HCT116 (cell line): ENCODE measurements around the gene ABLIM1. TPM values are rescaled to one million over a fixed set of nuclear protein-coding genes. Genes with fewer than 3 reads are reported as not detected.

Experiments used
- ATAC-seq: fragments of 200-7000 bp; cut with Tn5 transposase; 2 replicates; pipeline ENCODE4 v1.9.1; 2020; ENCODE audit warnings: mild to moderate bottlenecking, moderate library complexity
- BruUV-seq: library from RNA; stranded (reverse); fragments of 400-500 nt; replicated peaks from 2 replicates; lab custom pipeline; 2021; lab: Mats Ljungman, UMichigan
- CTCF ChIA-PET: fragments of 300-600 bp; sonication (Branson Sonifier 250); formaldehyde crosslinking; loops from one replicate; lab custom pipeline; 2021; ENCODE audit warnings: antibody characterized with exemption; lab: Charles Lee
- POLR2A ChIA-PET: fragments of 300-600, 350-600 bp; sonication (Branson Sonifier 250); formaldehyde crosslinking; loops from one replicate; lab custom pipeline; 2021; ENCODE audit warnings: antibody characterized with exemption; lab: Charles Lee
- RAD21 ChIA-PET, 2 experiments: fragments of 300-600 bp; sonication (Branson Sonifier 250); formaldehyde crosslinking; loops; one replicate each; lab custom pipeline; 2023; ENCODE audit warnings: low total read pairs in 2 of 2; ENCODE audit not compliant: uncharacterized antibody in 2 of 2, unreplicated experiment in 2 of 2, low non-redundant PET in 1 of 2; lab: Charles Lee
- DNase-seq: peaks from one replicate; pipeline ENCODE4 v3.0.0-alpha.2; 2010; ENCODE audit warnings: low read depth, low spot score
- H2AFZ ChIP-seq: fragments of 200-600 bp; shearing (Covaris generic), sonication (generic); 2 replicates; pipeline ENCODE4 v1.6.1; 2017; ENCODE audit warnings: low read depth, mixed run types, mixed read lengths, antibody characterized with exemption, low read length; ENCODE audit not compliant: poor library complexity, severe bottlenecking
- H3K27ac ChIP-seq: 2 replicates; pipeline ENCODE4 v1.5.1; 2012; ENCODE audit warnings: low read depth, low read length
- H3K27me3 ChIP-seq: fragments of 200-600 bp; sonication (generic); 2 replicates; pipeline ENCODE4 v1.6.1; 2016; ENCODE audit warnings: mixed run types, low read length, mixed read lengths; ENCODE audit not compliant: insufficient read depth
- H3K36me3 ChIP-seq, 2 experiments: fragments of 200-500 bp in 1 of 2; fragments of 200-600 bp in 1 of 2; sonication (Bioruptor generic) in 1 of 2; sonication (generic) in 1 of 2; 2 replicates each; pipeline versions ENCODE4 v1.5.1 to v1.6.1; 2014 to 2016; ENCODE audit warnings: low read length in 2 of 2, inconsistent platforms in 1 of 2, mixed read lengths in 1 of 2, mixed run types in 1 of 2; ENCODE audit not compliant: insufficient read depth in 2 of 2, control insufficient read depth in 1 of 2
- H3K4me1 ChIP-seq, 2 experiments: fragments of 200-600 bp in 1 of 2; sonication (generic) in 1 of 2; 2 replicates each; pipeline versions ENCODE4 v1.5.1 to v1.6.1; 2012 to 2017; ENCODE audit warnings: low read length in 2 of 2, inconsistent platforms in 1 of 2, mild to moderate bottlenecking in 1 of 2, mixed read lengths in 1 of 2, mixed run types in 1 of 2, moderate library complexity in 1 of 2; ENCODE audit not compliant: insufficient read depth in 2 of 2, control insufficient read depth in 1 of 2
- H3K4me2 ChIP-seq: fragments of 200-600 bp; sonication (generic); 2 replicates; pipeline ENCODE4 v1.6.1; 2017; ENCODE audit warnings: mixed run types, low read length, mixed read lengths
- H3K4me3 ChIP-seq, 2 experiments: fragments of 200-600 bp in 1 of 2; sonication (generic) in 1 of 2; replicated peaks in 1 of 2; 2 replicates each; pipeline ENCODE4 v1.5.1; 2011 to 2016; ENCODE audit warnings: low read length in 2 of 2, control low read depth in 1 of 2, low read depth in 1 of 2, mild to moderate bottlenecking in 1 of 2, mixed read lengths in 1 of 2, mixed run types in 1 of 2
- H3K79me2 ChIP-seq: fragments of 200-600 bp; sonication (generic); 2 replicates; pipeline ENCODE4 v1.6.1; 2017; ENCODE audit warnings: mild to moderate bottlenecking, mixed run types, low read length, moderate library complexity, mixed read lengths; ENCODE audit not compliant: insufficient read depth
- H3K9ac ChIP-seq: fragments of 200-600 bp; sonication (generic); 2 replicates; pipeline ENCODE4 v1.6.1; 2016; ENCODE audit warnings: low read length, mixed read lengths
- H3K9me2 ChIP-seq: fragments of 200-600 bp; sonication (generic), shearing (Covaris generic); 2 replicates; pipeline ENCODE4 v1.6.1; 2017; ENCODE audit warnings: mixed run types, mild to moderate bottlenecking, moderate library complexity; ENCODE audit not compliant: insufficient read depth
- H3K9me3 ChIP-seq, 2 experiments: fragments of 200-500 bp in 1 of 2; fragments of 200-600 bp in 1 of 2; sonication (Bioruptor generic) in 1 of 2; sonication (generic) in 1 of 2; 2 replicates each; pipeline ENCODE4 v1.6.1; 2014 to 2017; ENCODE audit warnings: low read length in 2 of 2, mixed read lengths in 2 of 2, inconsistent platforms in 1 of 2, low read depth in 1 of 2, mild to moderate bottlenecking in 1 of 2, mixed run types in 1 of 2, moderate library complexity in 1 of 2; ENCODE audit not compliant: control insufficient read depth in 1 of 2, insufficient read depth in 1 of 2
- H4K20me1 ChIP-seq: fragments of 200-600 bp; sonication (generic), shearing (Covaris generic); 2 replicates; pipeline ENCODE4 v1.6.1; 2017; ENCODE audit warnings: mixed run types, mild to moderate bottlenecking, moderate library complexity; ENCODE audit not compliant: insufficient read depth
- CEBPB ChIP-seq: IDR thresholded peaks from 2 replicates; pipeline ENCODE4 v1.6.1; 2012; ENCODE audit warnings: low read depth
- EZH2 ChIP-seq: fragments of 200-600 bp; sonication (generic); IDR thresholded peaks from 2 replicates; pipeline ENCODE4 v1.6.1; 2017; ENCODE audit warnings: antibody characterized with exemption, mixed run types
- EZH2phosphoT487 ChIP-seq: fragments of 200-600 bp; IDR thresholded peaks from 2 replicates; pipeline ENCODE4 v1.6.1; 2018; ENCODE audit warnings: antibody characterized with exemption, borderline replicate concordance
- FOSL1 ChIP-seq: IDR thresholded peaks from 2 replicates; pipeline ENCODE4 v1.6.1; 2012; ENCODE audit warnings: low read depth
- MAX ChIP-seq: IDR thresholded peaks from 2 replicates; pipeline ENCODE4 v1.6.1; 2012
- POLR2A ChIP-seq: IDR thresholded peaks from 2 replicates; pipeline ENCODE4 v1.7.0; 2011; ENCODE audit warnings: borderline replicate concordance; ENCODE audit not compliant: insufficient read depth, insufficient read length; ENCODE audit errors: extremely low read depth
- SIN3A ChIP-seq: IDR thresholded peaks from 2 replicates; pipeline ENCODE4 v1.6.1; 2012; ENCODE audit warnings: low read depth
- SP1 ChIP-seq: IDR thresholded peaks from 2 replicates; pipeline ENCODE4 v1.6.1; 2012; ENCODE audit warnings: low read depth
- SRF ChIP-seq: IDR thresholded peaks from 2 replicates; pipeline ENCODE4 v1.6.1; 2012; ENCODE audit warnings: low read depth
- TCF7L2 ChIP-seq: IDR thresholded peaks from 2 replicates; pipeline ENCODE4 v1.7.0; 2011; ENCODE audit warnings: borderline replicate concordance, inconsistent platforms; ENCODE audit not compliant: insufficient read depth, insufficient read length; ENCODE audit errors: extremely low read depth
- YY1 ChIP-seq: IDR thresholded peaks from 2 replicates; pipeline ENCODE4 v1.6.1; 2011; ENCODE audit warnings: low read length, low read depth, moderate library complexity, mild to moderate bottlenecking; ENCODE audit not compliant: insufficient replicate concordance; ENCODE audit errors: extremely low read depth
- ZFX ChIP-seq: fragments of 450-650 bp; IDR thresholded peaks from 2 replicates; pipeline ENCODE4 v1.6.1; 2017
- ZNF274 ChIP-seq: fragments of 200-500 bp; sonication (Bioruptor generic); IDR thresholded peaks from 2 replicates; pipeline ENCODE4 v1.6.1; 2014; ENCODE audit warnings: mild to moderate bottlenecking, low read depth, low read length, inconsistent platforms
- intact Hi-C: fragments of 100-400 bp; cut with micrococcal nuclease; formaldehyde crosslinking; loops from 2 replicates; pipeline ENCODE4 v1.10.0; 2022
- total RNA-seq: library from RNA; stranded (reverse); gene quantifications from one replicate; pipeline ENCODE4 v1.2.1, GENCODE V29; 2021; ENCODE audit not compliant: unreplicated experiment
- TF ChIP-seq, protein P1 (sequence below), 3 experiments: fragments of 200-600 bp in 1 of 3; sonication (generic) in 1 of 3; IDR thresholded peaks in 2 of 3; conservative IDR thresholded peaks in 1 of 3; 2 replicates each; pipeline ENCODE4 v1.5.1; 2012 to 2017; ENCODE audit warnings: low read depth in 2 of 3, low read length in 2 of 3, antibody characterized with exemption in 1 of 3, borderline replicate concordance in 1 of 3, control low read depth in 1 of 3, mild to moderate bottlenecking in 1 of 3, mixed read lengths in 1 of 3, mixed run types in 1 of 3, moderate library complexity in 1 of 3; ENCODE audit not compliant: insufficient read depth in 1 of 3
- TF ChIP-seq, protein P2 (sequence below): IDR thresholded peaks from 2 replicates; pipeline ENCODE4 v1.6.1; 2012; ENCODE audit warnings: low read depth
- TF ChIP-seq, protein P3 (sequence below): IDR thresholded peaks from 2 replicates; pipeline ENCODE4 v1.6.1; 2012

Gene ABLIM1
- total RNA-seq, 1 experiment from 2014 or later: 96.2 TPM

GRCh38 chr10:114687459-114687858 is 29.4 kb upstream of the ABLIM1 start:
- Histone ChIP-seq H3K4me1 (peaks cover 31 to 34% of the 10 kb centered on the region in 2 experiments), H3K9me2 (no peaks in the 10 kb centered on the region), H3K79me2 (no peaks in the 10 kb centered on the region), H3K27ac (no peak overlapping the region), H3K9ac (no peak overlapping the region), H3K9me3 (no peaks in the 10 kb centered on the region), H4K20me1 (no peaks in the 10 kb centered on the region), H3K36me3 (no peaks in the 10 kb centered on the region), H3K4me2 (no peak overlapping the region)
- ATAC-seq: no peak
- intact Hi-C loops: no loop called here
- POLR2A ChIA-PET: no interaction called here
- CTCF ChIA-PET: no interaction called here
- RAD21 ChIA-PET: no interaction called here
- TF ChIP-seq SRF: no peak
- no peak for TF ChIP-seq SIN3A
- no peak for TF ChIP-seq SP1
- TF ChIP-seq, protein P1, sequence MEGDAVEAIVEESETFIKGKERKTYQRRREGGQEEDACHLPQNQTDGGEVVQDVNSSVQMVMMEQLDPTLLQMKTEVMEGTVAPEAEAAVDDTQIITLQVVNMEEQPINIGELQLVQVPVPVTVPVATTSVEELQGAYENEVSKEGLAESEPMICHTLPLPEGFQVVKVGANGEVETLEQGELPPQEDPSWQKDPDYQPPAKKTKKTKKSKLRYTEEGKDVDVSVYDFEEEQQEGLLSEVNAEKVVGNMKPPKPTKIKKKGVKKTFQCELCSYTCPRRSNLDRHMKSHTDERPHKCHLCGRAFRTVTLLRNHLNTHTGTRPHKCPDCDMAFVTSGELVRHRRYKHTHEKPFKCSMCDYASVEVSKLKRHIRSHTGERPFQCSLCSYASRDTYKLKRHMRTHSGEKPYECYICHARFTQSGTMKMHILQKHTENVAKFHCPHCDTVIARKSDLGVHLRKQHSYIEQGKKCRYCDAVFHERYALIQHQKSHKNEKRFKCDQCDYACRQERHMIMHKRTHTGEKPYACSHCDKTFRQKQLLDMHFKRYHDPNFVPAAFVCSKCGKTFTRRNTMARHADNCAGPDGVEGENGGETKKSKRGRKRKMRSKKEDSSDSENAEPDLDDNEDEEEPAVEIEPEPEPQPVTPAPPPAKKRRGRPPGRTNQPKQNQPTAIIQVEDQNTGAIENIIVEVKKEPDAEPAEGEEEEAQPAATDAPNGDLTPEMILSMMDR (IDR thresholded peaks at IDR 0.05 in 2 of 3, conservative IDR thresholded peaks at IDR 0.05 in 1 of 3; ENCODE audit: borderline replicate concordance in 1 of 3, insufficient read depth in 1 of 3, low read depth in 2 of 3, low read length in 2 of 3): no peak
- no peak for TF ChIP-seq YY1
- no peak for TF ChIP-seq MAX
- no peak for TF ChIP-seq TCF7L2
- no peak for TF ChIP-seq EZH2
- no peak for TF ChIP-seq FOSL1
- no peak for TF ChIP-seq ZFX
- no peak for TF ChIP-seq CEBPB
- TF ChIP-seq, protein P2, sequence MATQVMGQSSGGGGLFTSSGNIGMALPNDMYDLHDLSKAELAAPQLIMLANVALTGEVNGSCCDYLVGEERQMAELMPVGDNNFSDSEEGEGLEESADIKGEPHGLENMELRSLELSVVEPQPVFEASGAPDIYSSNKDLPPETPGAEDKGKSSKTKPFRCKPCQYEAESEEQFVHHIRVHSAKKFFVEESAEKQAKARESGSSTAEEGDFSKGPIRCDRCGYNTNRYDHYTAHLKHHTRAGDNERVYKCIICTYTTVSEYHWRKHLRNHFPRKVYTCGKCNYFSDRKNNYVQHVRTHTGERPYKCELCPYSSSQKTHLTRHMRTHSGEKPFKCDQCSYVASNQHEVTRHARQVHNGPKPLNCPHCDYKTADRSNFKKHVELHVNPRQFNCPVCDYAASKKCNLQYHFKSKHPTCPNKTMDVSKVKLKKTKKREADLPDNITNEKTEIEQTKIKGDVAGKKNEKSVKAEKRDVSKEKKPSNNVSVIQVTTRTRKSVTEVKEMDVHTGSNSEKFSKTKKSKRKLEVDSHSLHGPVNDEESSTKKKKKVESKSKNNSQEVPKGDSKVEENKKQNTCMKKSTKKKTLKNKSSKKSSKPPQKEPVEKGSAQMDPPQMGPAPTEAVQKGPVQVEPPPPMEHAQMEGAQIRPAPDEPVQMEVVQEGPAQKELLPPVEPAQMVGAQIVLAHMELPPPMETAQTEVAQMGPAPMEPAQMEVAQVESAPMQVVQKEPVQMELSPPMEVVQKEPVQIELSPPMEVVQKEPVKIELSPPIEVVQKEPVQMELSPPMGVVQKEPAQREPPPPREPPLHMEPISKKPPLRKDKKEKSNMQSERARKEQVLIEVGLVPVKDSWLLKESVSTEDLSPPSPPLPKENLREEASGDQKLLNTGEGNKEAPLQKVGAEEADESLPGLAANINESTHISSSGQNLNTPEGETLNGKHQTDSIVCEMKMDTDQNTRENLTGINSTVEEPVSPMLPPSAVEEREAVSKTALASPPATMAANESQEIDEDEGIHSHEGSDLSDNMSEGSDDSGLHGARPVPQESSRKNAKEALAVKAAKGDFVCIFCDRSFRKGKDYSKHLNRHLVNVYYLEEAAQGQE: no peak
- TF ChIP-seq, protein P3, sequence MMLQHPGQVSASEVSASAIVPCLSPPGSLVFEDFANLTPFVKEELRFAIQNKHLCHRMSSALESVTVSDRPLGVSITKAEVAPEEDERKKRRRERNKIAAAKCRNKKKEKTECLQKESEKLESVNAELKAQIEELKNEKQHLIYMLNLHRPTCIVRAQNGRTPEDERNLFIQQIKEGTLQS: no peak
- TF ChIP-seq EZH2phosphoT487: no peak
- no peak for TF ChIP-seq POLR2A
- no peak for TF ChIP-seq ZNF274
- TF ChIP-seq, all 23 proteins: peak for 0
- no peak for DNase-seq
- no peak overlapping the region for H3K4me3 ChIP-seq
- no peaks in the 10 kb centered on the region for H3K27me3 ChIP-seq
- BruUV-seq: no TSS peak
- no peak overlapping the region for H2AFZ ChIP-seq
